Left renal cortex interstitium (tissue), 4 donors: Measurements from ENCODE around the gene CHRNB1. TPM values are rescaled to one million over a fixed set of nuclear protein-coding genes. Genes with fewer than 3 reads are reported as not detected.

ENCODE experiments used
- DNase-seq, 4 donors: peaks; one replicate each; pipeline ENCODE4 v3.0.0-alpha.2; 2013; ENCODE audit warnings: low read depth in 4 of 4, low spot score in 2 of 4, missing footprints in 1 of 4
- polyA plus RNA-seq, 4 donors: library from polyadenylated mRNA; unstranded; fragments of 120-200 nt; gene quantifications; one replicate each; pipeline ENCODE4 v1.2.1, GENCODE V29; 2013; ENCODE audit not compliant: insufficient read length in 4 of 4

CHRNB1 gene
- polyA plus RNA-seq, 4 donors, result 10.3 to 10.8 (median 10.6) TPM

- DNase-seq, result no peak
Observed at GRCh38 chr17:7414837-7415236, 30.0 kb upstream of the CHRNB1 start.

GRCh38 chr17:7415784-7416183, 29.1 kb upstream of the CHRNB1 start:
- no peak for DNase-seq

GRCh38 chr17:7416323-7416722, 28.5 kb upstream of the CHRNB1 start:
- no peak for DNase-seq

DNA sequence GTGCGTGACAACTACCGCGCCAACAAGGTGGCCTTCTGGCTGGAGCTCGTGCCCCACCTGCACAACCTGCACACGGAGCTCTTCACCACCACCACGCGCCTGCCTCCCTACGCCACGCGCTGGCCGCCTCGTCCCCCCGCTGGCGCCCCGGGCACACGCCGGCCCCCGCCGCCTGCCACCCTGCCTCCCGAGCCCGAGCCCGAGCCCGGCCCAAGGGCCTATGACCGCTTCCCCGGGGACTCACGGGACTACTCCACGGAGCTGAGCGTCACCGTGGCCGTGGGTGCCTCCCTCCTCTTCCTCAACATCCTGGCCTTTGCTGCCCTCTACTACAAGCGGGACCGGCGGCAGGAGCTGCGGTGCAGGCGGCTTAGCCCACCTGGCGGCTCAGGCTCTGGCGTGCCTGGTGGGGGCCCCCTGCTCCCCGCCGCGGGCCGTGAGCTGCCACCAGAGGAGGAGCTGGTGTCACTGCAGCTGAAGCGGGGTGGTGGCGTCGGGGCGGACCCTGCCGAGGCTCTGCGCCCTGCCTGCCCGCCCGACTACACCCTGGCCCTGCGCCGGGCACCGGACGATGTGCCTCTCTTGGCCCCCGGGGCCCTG, 27.7 kb upstream of the CHRNB1 start:
- DNase-seq, result no peak

GRCh38 chr17:7418472-7419152, 26.2 kb upstream of the CHRNB1 start:
- DNase-seq, result no peak

GRCh38 chr17:7419819-7420610, 24.8 kb upstream of the CHRNB1 start, which contains the start of gene SPEM1:
Gene SPEM1 (plus strand): TSS chr17:7420324. CDS start chr17:7420385, 61 bp downstream.
- DNase-seq, result peak in 2 of 4 donors; percentile 11 to 29

- DNase-seq, result no peak
Observed at GRCh38 chr17:7421186-7421585, 23.7 kb upstream of the CHRNB1 start.

GRCh38 chr17:7423679-7424078, 21.2 kb upstream of the CHRNB1 start:
- DNase-seq, result no peak

GRCh38 chr17:7425316-7425715, 19.5 kb upstream of the CHRNB1 start, which contains the start of gene SPEM2:
Gene SPEM2 (plus strand): TSS chr17:7425616. CDS start chr17:7425689, 73 bp downstream.
- no peak for DNase-seq

DNA sequence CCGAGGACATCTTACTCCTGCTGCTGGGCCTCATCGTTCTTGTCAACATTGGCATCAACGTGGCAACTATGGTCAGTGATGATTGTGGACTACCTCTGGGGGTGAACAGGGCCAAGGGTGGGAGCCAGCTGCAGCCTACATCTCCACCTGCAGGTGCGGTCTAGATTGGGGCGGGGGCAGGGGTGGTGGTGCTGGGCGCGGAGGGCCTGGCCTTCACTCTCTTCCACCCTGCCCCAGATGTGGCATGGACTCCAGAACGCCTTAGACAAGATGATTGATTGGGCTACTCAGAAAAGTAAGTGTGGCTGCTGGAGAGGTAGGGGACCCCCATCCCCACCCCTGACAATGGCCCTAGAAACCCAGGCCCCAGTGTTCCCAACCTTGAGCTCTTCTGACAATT, 19.1 kb upstream of the CHRNB1 start:
- no peak for DNase-seq

- no peak for DNase-seq
Observed at GRCh38 chr17:7426203-7426863, 18.5 kb upstream of the CHRNB1 start.

GRCh38 chr17:7426896-7427489, 17.9 kb upstream of the CHRNB1 start:
- no peak for DNase-seq

DNA sequence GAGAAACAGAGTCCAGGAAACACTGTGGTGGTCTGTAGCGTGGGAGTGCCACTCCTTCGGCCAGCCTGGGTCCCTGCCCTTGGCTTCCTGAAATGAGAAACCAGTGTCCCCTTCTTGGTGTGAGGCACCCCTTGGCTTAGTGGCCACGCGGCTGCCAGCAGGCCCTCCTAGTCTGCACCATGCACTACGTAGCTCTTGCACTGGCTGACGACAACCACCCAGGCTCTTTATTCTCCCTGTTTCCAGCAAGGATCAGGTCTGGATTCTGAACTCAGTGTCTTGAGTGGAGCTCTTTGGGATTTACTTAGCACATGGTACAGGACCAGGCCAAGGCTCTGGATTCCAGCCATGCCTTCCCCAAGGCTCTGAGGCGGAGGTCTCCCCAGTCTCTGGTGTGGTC, 17.3 kb upstream of the CHRNB1 start:
- no peak for DNase-seq

DNA sequence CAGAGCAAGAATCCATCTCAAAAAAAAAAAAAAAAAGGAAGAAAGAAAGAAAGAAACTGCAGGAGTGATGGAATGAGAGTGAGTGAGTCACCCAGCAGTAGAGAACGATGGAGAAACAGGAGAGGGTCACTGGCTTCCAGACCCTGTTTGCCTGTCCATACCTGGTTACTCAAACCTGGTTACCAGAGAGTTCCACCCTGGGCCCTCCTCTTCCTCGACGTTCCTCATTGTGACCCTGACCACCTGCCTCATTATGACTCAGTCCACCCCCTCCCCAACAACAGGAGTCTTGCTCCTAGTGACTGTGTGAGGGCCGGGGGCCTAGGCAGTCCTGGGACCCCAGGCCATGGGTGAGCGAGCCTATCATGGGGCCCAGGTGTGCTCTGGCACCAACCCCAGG, 16.3 kb upstream of the CHRNB1 start, which contains the start of gene SPEM3:
Gene SPEM3 (plus strand): TSS at position 301 of the 400 bp plus-strand sequence. CDS start 46 bp downstream, at position 347.
- no peak for DNase-seq

GRCh38 chr17:7429722-7430121, 15.1 kb upstream of the CHRNB1 start:
- no peak for DNase-seq

GRCh38 chr17:7431231-7431630, 13.6 kb upstream of the CHRNB1 start:
- no peak for DNase-seq

DNA sequence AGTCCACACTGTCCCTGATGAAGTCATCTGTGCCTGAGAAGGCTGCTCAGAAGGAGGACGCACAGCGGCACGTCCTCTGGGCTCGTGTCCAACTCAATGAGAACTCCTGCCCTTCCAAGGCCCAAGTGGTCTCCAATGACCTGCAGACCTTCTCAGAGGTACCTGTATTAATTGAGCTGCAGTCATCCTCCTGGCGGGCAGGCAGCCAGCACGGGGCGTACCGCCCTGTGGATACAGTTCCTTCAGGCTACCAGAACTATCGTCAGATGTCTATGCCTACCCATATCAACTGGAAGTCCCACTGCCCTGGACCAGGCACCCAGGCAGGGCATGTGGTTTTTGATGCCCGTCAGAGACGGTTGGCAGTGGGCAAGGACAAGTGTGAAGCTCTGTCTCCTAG, 12.6 kb upstream of the CHRNB1 start:
- DNase-seq, result no peak

DNA sequence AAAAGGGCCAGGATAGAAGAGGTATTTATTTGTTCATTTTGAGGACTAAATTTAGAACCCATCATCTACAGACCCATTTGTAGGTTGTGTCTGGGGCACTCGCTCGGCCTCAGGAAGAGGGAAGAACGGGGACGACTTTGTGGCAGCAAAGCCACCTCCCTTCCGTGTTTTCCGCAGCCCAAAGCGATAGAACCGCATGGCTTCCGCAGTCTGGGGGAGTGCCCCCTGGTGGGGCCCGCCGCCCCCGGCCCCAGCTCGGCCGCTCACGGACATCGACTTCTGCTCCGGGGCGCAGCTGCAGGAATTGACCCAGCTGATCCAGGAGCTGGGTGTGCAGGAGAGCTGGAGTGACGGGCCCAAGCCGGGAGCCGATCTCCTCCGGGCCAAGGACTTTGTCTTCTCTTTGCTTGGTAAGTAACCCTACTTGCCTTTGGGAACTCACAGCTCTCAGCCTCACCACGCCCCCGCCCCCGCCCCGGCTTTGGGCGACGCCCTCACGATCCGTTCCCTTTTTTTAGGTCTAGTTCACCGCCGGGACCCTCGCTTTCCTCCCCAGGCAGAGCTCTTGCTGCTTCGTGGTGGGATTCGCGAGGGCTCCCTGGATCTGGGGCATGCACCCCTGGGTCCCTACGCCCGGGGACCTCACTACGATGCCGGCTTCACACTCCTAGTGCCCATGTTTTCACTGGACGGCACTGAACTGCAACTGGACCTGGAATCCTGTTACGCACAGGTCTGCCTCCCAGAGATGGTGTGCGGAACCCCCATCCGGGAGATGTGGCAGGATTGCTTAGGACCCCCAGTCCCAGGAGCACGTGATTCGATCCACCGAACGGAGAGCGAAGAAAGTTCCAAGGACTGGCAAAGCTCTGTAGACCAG, 8.9 kb upstream of the CHRNB1 start:
- DNase-seq, result peak in 1 of 4 donors; percentile 21

DNA sequence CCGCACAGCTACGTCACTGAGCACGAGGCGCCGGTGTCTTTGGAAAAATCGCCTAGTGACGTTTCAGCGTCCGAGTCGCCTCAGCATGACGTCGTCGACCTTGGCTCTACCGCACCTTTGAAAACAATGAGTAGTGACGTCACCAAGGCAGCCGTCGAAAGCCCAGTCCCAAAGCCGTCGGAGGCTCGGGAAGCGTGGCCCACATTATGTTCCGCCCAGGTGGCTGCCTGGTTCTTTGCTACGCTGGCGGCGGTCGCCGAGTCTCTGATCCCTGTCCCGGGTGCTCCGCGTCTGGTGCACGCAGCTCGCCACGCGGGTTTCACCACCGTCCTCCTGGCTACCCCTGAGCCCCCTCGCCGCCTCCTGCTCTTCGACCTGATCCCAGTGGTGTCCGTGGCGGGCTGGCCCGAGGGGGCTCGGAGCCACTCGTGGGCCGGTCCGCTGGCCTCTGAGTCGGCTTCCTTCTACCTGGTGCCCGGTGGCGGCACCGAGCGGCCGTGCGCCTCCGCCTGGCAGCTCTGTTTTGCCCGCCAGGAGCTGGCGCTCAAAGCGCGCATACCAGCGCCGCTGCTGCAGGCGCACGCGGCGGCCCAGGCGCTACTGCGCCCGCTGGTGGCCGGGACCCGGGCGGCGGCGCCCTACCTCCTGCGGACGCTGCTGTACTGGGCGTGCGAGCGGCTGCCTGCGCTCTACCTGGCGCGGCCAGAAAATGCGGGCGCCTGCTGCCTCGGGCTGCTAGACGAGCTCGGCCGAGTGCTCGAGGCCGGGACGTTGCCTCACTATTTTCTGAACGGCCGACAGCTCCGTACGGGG, 8.1 kb upstream of the CHRNB1 start:
- peak in 2 of 4 donors; percentile 66 to 73 for DNase-seq
